Stimulated activated effector memory CD8-positive, alpha-beta T cell treated with anti-CD3 and anti-CD28 coated beads, Interleukin-12 subunit alpha, Interleukin-12 subunit beta, amount 100 ng/mL, for 72 hours (primary cell): ENCODE data around the gene ZSCAN31.
"Not testable (repeated sequence)": the region's sequence is repeated elsewhere in the genome, so short reads cannot be mapped to it uniquely, and the experiment has no call there.

Experiments
- ATAC-seq: fragments of 150-1000 bp; cut with Tn5 transposase; 2 replicates; pipeline ENCODE4 v1.10.0; 2021
- DNase-seq, 2 donors: peaks; one replicate each; pipeline ENCODE4 v3.0.0; 2021 to 2022; ENCODE audit warnings: low spot score in 2 of 2
- H3K27ac Mint-ChIP-seq: one replicate; pipeline ENCODE4 v1.8.0; 2022; ENCODE audit warnings: mild to moderate bottlenecking, mixed read lengths
- H3K36me3 Mint-ChIP-seq: one replicate; pipeline ENCODE4 v1.8.0; 2022; ENCODE audit warnings: mild to moderate bottlenecking, mixed read lengths
- H3K4me1 Mint-ChIP-seq: one replicate; pipeline ENCODE4 v1.8.0; 2022; ENCODE audit warnings: mixed read lengths
- H3K4me3 Mint-ChIP-seq: one replicate; pipeline ENCODE4 v1.8.0; 2022; ENCODE audit warnings: mild to moderate bottlenecking, mixed read lengths
- H3K9me3 Mint-ChIP-seq: one replicate; pipeline ENCODE4 v1.8.0; 2022; ENCODE audit warnings: mixed read lengths

The ZSCAN31 gene

GRCh38 chr6:28335564-28336283, at the start of gene ZSCAN31:
Gene ZSCAN31 (minus strand): TSS chr6:28336148. CDS start chr6:28329683, 6,465 bp downstream.
- H3K4me1 Mint-ChIP-seq: peaks cover 17% of the 10 kb centered on the region
- H3K36me3 Mint-ChIP-seq: no peaks in the 10 kb centered on the region
- H3K27ac Mint-ChIP-seq: no peak within 1 kb of the TSS
- peak; percentile 50 to 83 for DNase-seq
- ATAC-seq: peak; percentile 93
- peaks cover 6% of the 10 kb centered on the region for H3K9me3 Mint-ChIP-seq
- no peak within 1 kb of the TSS for H3K4me3 Mint-ChIP-seq

GRCh38 chr6:28384143-28384533, 48.2 kb upstream of the ZSCAN31 start:
- ATAC-seq (no peak), DNase-seq (no peak)
- Mint-ChIP-seq H3K27ac (no peak overlapping the region), H3K36me3 (peaks cover 66% of the 10 kb centered on the region), H3K9me3 (peaks cover 4% of the 10 kb centered on the region), H3K4me3 (no peak overlapping the region), H3K4me1 (peaks cover 11% of the 10 kb centered on the region)

GRCh38 chr6:28383235-28384142, 47.5 kb upstream of the ZSCAN31 start:
- Mint-ChIP-seq H3K36me3 (peaks cover 64% of the 10 kb centered on the region), H3K9me3 (peaks cover 4% of the 10 kb centered on the region), H3K4me3 (no peak overlapping the region), H3K27ac (no peak overlapping the region), H3K4me1 (peaks cover 9% of the 10 kb centered on the region)
- DNase-seq (no peak), ATAC-seq (no peak)

GRCh38 chr6:28380381-28380780, 44.4 kb upstream of the ZSCAN31 start:
- H3K4me3 Mint-ChIP-seq: no peak overlapping the region
- peaks cover 4% of the 10 kb centered on the region for H3K9me3 Mint-ChIP-seq
- DNase-seq: no peak
- H3K36me3 Mint-ChIP-seq: peaks cover 66% of the 10 kb centered on the region
- H3K4me1 Mint-ChIP-seq: no peaks in the 10 kb centered on the region
- H3K27ac Mint-ChIP-seq: no peak overlapping the region
- ATAC-seq: no peak

- no peak for DNase-seq
- no peak overlapping the region for H3K27ac Mint-ChIP-seq
- no peak for ATAC-seq
- H3K4me1 Mint-ChIP-seq: no peaks in the 10 kb centered on the region
- peaks cover 4% of the 10 kb centered on the region for H3K9me3 Mint-ChIP-seq
- no peak overlapping the region for H3K4me3 Mint-ChIP-seq
- peaks cover 58% of the 10 kb centered on the region for H3K36me3 Mint-ChIP-seq
These were observed 42.7 kb upstream of the ZSCAN31 start for GRCh38 chr6:28378644-28379043.

- peaks cover 4% of the 10 kb centered on the region for H3K9me3 Mint-ChIP-seq
- H3K4me3 Mint-ChIP-seq: no peak overlapping the region
- H3K27ac Mint-ChIP-seq: no peak overlapping the region
- DNase-seq (no peak), ATAC-seq (no peak)
- peaks cover 54% of the 10 kb centered on the region for H3K36me3 Mint-ChIP-seq
- H3K4me1 Mint-ChIP-seq: no peaks in the 10 kb centered on the region
These were observed 41.9 kb upstream of the ZSCAN31 start for GRCh38 chr6:28377879-28378278.

- DNase-seq (no peak), ATAC-seq (no peak)
- no peak overlapping the region for H3K4me3 Mint-ChIP-seq
- H3K36me3 Mint-ChIP-seq: peaks cover 22% of the 10 kb centered on the region
- H3K4me1 Mint-ChIP-seq: no peaks in the 10 kb centered on the region
- no peak overlapping the region for H3K27ac Mint-ChIP-seq
- no peaks in the 10 kb centered on the region for H3K9me3 Mint-ChIP-seq
These were observed 38.0 kb upstream of the ZSCAN31 start for GRCh38 chr6:28373925-28374324.

- Mint-ChIP-seq H3K4me3 (no peak overlapping the region), H3K27ac (no peak overlapping the region), H3K4me1 (no peaks in the 10 kb centered on the region), H3K9me3 (no peaks in the 10 kb centered on the region), H3K36me3 (peaks cover 5% of the 10 kb centered on the region)
- ATAC-seq (no peak), DNase-seq (no peak)
These were observed 35.9 kb upstream of the ZSCAN31 start for GRCh38 chr6:28371706-28372451.

- Mint-ChIP-seq H3K9me3 (no peaks in the 10 kb centered on the region), H3K36me3 (peaks cover 10% of the 10 kb centered on the region), H3K27ac (no peak overlapping the region), H3K4me3 (no peak overlapping the region), H3K4me1 (no peaks in the 10 kb centered on the region)
- ATAC-seq: no peak
- DNase-seq: no peak
These were observed 35.3 kb upstream of the ZSCAN31 start for GRCh38 chr6:28371280-28371679.

GRCh38 chr6:28370440-28370839, 34.5 kb upstream of the ZSCAN31 start:
- Mint-ChIP-seq H3K9me3 (no peaks in the 10 kb centered on the region), H3K36me3 (peaks cover 16% of the 10 kb centered on the region), H3K27ac (no peak overlapping the region), H3K4me1 (no peaks in the 10 kb centered on the region), H3K4me3 (no peak overlapping the region)
- DNase-seq (no peak), ATAC-seq (no peak)

GRCh38 chr6:28369463-28369862, 33.5 kb upstream of the ZSCAN31 start:
- Mint-ChIP-seq H3K4me3 (no peak overlapping the region), H3K27ac (no peak overlapping the region), H3K36me3 (peaks cover 21% of the 10 kb centered on the region), H3K9me3 (no peaks in the 10 kb centered on the region), H3K4me1 (no peaks in the 10 kb centered on the region)
- ATAC-seq (no peak), DNase-seq (no peak)

- Mint-ChIP-seq H3K4me1 (no peaks in the 10 kb centered on the region), H3K27ac (no peak overlapping the region), H3K36me3 (peaks cover 21% of the 10 kb centered on the region), H3K9me3 (no peaks in the 10 kb centered on the region), H3K4me3 (no peak overlapping the region)
- DNase-seq: no peak
- ATAC-seq: no peak
These were observed 32.6 kb upstream of the ZSCAN31 start for GRCh38 chr6:28368522-28368921.

- not testable (repeated sequence) for H3K4me1 Mint-ChIP-seq, H3K9me3 Mint-ChIP-seq, H3K4me3 Mint-ChIP-seq, DNase-seq
- H3K36me3 Mint-ChIP-seq: peaks cover 29% of the 10 kb centered on the region
- ATAC-seq: peak; percentile 16
- H3K27ac Mint-ChIP-seq: peak overlapping the region; percentile 79
These were observed 29.6 kb upstream of the ZSCAN31 start for GRCh38 chr6:28365590-28365989.

GRCh38 chr6:28360961-28361360, 25.0 kb upstream of the ZSCAN31 start:
- H3K9me3 Mint-ChIP-seq: no peaks in the 10 kb centered on the region
- no peak for DNase-seq
- no peak overlapping the region for H3K27ac Mint-ChIP-seq
- H3K4me1 Mint-ChIP-seq: peaks cover 9% of the 10 kb centered on the region
- H3K4me3 Mint-ChIP-seq: no peak overlapping the region
- no peak for ATAC-seq
- peaks cover 21% of the 10 kb centered on the region for H3K36me3 Mint-ChIP-seq

- H3K9me3 Mint-ChIP-seq, H3K4me3 Mint-ChIP-seq, DNase-seq, ATAC-seq, H3K27ac Mint-ChIP-seq, H3K36me3 Mint-ChIP-seq: not testable (repeated sequence)
- H3K4me1 Mint-ChIP-seq: peaks cover 17% of the 10 kb centered on the region
These were observed 23.6 kb upstream of the ZSCAN31 start for GRCh38 chr6:28359562-28359961.
